Kidney glomerular epithelial cell (primary cell): ENCODE results near the gene WBP11.
"Not testable (repeated sequence)": the region's sequence is repeated elsewhere in the genome, so short reads cannot be mapped to it uniquely, and the experiment has no call there.

Source experiments
- DNase-seq: peaks from one replicate; lab custom pipeline; 2025; lab: John Stamatoyannopoulos, UW

Gene WBP11

GRCh38 chr12:14772946-14773345 is 30.3 kb downstream of the WBP11 start:
- no peak for DNase-seq

DNA sequence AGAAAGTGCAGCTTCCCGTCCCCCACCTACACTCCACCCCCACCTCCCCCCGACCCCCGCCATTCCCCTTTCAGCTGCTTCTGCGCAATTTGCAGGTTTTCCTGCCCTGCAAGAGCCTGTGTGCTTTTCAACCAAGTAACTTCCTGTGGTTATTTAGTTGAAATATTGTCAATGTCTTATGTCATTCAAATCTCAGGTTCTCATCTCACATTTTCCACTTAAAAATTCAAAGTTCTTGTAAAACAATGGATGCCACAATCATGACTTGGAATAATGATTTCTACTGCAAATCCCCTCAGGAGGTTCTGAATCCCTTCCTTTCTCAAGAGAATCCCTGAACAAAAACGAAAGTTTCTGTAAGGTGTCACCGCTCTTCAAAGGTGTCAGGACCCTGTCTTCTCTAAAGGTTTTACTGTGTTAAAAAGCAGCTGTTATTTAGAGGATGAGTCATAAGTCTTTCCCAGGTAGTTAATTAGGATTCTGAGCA is 31.6 kb downstream of the WBP11 start:
- DNase-seq, result no peak

- peak; percentile 96 for DNase-seq
These were observed 32.5 kb downstream of the WBP11 start for GRCh38 chr12:14770496-14771461.

- DNase-seq, result peak; percentile 87
These were observed 33.2 kb downstream of the WBP11 start for GRCh38 chr12:14769969-14770495.

DNA sequence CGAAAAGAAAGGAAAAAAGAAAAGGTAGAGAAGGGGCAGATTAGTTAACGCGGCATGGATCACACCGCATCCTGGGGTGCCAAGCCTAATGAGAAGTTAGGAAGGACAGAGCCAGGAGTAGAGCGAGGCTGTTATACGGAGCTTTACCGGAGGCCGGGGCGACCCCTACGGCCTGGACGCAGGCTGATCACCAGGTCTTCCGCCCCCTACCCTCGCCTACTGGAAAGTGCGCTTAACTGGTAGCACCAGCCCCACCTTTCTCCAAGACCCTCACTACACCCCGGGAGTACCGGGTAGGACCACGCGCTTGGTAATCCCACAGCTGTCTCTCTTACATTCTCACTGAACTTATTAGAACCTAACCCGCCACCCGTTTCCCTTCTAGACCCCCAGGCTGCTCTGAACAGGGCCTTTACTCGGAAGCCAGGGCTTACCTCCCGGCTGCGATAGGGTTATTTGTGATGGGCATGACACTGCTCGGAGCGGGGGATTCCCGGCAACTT is 33.8 kb downstream of the WBP11 start:
- DNase-seq, result no peak

DNA sequence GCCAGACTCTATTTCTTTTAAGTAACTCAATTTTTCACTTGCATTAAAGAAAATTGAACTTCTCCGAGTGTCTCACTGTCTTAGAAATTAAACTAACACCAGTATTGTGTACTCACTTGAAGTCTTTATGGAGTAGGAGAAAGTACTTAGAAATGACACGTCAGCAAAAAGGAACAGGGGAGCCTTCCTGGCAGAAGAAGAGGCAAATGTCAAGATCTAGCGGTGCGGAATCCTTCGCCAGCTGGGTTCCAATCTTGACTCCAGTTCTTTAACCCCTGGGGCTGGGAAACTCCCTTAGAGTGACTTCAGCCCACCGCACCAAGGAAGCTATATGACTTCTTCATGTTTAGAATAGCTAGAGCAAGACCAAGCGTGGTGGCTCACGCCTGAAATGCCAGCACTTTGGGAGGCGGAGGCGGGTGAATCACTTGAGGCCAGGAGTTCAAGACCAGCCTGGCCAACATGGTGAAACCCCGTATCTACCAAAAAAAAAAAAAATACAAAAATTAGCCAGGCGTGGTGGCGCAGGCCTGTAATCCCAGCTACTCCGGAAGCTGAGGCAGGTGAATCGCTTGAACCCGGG is 34.4 kb downstream of the WBP11 start:
- peak; percentile 36 for DNase-seq

DNA sequence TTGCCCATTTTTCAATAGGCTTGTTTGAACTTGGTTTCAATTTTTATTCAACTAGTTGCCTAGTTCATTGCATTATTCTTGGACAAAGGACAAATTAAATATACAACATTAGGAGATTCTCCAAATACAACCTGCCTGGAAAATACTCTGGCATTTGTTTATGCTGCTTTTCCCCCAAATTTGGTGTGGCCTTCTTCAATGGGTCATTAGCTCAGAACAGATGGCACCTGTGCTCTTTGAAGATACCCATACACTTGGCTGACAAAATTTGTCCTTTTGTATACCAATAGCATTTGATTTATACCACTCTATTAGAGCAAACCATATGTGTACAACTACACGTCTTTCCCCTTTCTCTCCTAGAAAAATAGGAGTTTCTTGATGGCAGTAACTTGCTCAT is 35.7 kb downstream of the WBP11 start:
- DNase-seq, result no peak

GRCh38 chr12:14766649-14767215 is 36.5 kb downstream of the WBP11 start:
- no peak for DNase-seq

DNA sequence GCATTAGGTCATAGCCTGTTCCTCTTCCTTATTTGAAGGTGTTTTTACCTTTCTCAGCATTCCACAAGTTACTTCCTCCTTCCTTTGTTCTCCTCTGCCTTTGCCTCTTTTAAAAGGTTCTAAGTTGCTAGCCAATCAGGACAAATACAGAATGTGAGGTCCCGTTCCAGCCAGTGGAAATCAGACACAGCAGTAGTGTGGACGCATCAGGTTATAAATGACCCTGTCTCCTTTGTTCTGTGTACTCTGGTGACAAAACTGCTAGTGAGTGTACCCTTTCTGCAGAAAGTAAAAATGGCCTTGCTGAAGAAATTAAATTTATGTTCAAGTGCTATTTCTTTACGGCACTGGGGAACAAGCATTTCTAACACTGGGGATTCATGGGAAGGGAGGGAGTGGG is 37.3 kb downstream of the WBP11 start:
- not testable (repeated sequence) for DNase-seq

GRCh38 chr12:14765398-14765797 is 37.9 kb downstream of the WBP11 start:
- DNase-seq, result no peak

DNA sequence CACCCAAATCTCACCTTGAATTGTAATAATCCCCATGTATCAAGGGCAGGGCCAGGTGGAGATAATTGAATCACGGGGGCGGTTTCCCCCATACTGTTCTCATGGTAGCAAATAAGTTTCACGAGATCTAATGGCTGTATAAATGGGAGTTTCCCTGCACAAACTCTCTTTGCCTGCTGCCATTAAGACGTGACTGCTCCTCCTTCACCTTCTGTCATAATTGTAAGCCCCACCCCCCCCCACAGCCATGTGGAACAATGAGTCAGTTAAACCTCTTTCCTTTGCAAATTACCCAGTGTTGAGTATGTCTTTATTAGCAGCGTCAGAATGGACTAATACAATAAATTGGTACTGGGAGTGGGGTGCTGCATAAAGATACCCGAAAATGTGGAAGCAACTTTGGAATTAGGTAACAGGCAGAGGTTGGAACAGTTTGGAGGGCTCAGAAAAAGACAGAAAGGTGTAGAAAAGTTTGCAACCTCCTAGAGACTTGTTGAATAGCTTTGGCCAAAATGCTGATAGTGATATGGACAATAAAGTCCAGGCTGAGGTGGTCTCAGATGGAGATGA is 43.5 kb downstream of the WBP11 start:
- not testable (repeated sequence) for DNase-seq

DNA sequence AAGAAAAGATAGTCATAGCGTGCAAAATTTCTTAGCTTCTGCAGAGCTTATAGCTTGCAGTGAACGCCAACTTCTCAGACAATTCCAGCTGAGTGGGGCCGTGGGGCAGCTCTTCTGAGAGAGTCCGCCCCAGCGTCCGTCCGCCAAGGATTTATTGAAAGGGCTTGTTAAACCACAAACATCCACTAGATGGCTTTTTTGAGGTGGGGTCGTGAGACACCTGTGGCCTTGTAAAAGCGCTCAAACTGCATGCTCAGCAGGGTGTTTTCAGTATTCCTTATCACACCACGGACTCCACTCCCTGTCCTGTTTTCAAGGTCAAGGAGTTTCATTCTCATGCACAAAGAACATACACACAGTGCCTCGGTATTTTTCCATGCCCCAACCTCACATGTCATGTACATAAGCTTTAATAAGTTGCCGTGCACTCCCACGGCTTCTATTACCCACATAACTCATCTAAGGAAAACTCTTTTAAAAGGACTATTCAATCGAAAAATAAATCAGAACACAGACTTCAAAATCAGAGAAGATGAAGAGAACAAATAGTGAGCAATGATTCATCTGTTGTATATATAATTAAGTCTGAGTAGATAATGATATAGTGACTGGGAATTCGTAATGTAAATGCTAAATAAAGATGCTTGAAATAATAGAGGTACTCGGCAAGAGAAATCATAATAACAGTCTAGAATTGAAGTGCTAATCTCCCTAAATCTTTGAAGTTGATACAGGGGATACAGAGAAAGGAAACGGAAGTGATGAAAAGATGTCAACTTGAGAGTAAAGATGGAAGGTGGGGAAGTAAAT is 46.7 kb downstream of the WBP11 start:
- no peak for DNase-seq

GRCh38 chr12:14751986-14752385 is 51.3 kb downstream of the WBP11 start:
- DNase-seq, result no peak

DNA sequence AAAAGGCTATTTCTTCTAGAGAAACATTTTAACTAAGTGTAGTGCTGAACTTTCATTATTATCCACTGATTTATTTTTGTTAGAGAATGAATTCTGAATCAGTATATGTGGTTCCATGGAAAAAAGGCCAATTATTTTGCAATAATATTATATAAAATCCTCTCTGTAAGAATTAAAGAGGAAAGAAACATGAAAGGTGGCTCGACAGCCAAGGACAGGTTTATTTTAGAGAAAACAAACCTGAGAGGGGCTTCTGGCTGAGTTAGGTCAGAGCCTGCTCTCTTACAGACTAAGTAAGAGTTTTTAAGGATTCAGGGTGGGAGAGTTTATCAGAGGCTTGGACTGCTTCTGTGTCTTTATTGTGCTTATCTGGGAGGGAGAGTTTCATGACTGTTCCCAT is 60.2 kb downstream of the WBP11 start:
- DNase-seq, result no peak

DNA sequence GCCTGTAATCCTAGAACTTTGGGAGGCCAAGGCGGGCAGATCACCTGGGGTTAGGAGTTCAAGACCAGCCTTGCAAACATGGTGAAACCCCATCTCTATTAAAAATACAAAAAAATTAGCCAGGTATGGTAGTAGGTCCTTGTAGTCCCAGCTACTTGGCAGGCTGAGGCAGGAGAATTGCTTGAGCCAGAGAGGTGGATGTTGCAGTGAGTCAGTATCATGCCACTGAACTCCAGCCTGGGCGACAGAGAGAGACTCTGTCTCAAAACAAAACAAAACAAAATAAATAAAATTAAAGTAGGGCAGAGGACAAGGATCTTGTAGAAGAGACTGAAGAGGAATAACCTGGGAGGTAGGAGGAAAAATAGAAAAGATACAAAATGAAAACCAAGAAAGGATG is 61.3 kb downstream of the WBP11 start:
- no peak for DNase-seq

- DNase-seq, result no peak
These were observed 62.1 kb downstream of the WBP11 start for GRCh38 chr12:14741153-14741552.

- not testable (repeated sequence) for DNase-seq
These were observed 66.8 kb downstream of the WBP11 start for GRCh38 chr12:14736441-14736840.
